Measurements from ENCODE around the gene TIGAR.

GRCh38 chr12:4293299-4293965 lies 27.6 kb upstream of the TIGAR start:
- TF ChIP-seq EZH2 (IDR thresholded peaks at IDR 0.05; ENCODE audit: borderline replicate concordance, low read depth, low read length, severe bottlenecking) (no peak), CTCF (IDR thresholded peaks at IDR 0.05; ENCODE audit: extremely low read depth in 1 of 2, insufficient read depth in 1 of 2, low read depth in 1 of 2, low read length in 2 of 2) (no peak), POLR2A (IDR thresholded peaks at IDR 0.05; ENCODE audit: low read depth, low read length) (no peak), POLR2AphosphoS5 (IDR thresholded peaks at IDR 0.05; ENCODE audit: insufficient read depth, low read depth, low read length) (no peak), MAX (IDR thresholded peaks at IDR 0.05; ENCODE audit: insufficient read depth, insufficient read length) (no peak), JUN (IDR thresholded peaks at IDR 0.05; ENCODE audit: borderline replicate concordance, insufficient read depth, insufficient read length, low read depth) (no peak), GATA2 (IDR thresholded peaks at IDR 0.05; ENCODE audit: insufficient read depth, insufficient read length, low read depth, low read length) (no peak)
